Measurements from ENCODE around the gene ACTRT2. TPM values are rescaled to one million over a fixed set of nuclear protein-coding genes. Genes with fewer than 3 reads are reported as not detected.

ACTRT2 gene
- total RNA-seq, 1 donor from 2014 or later: not detected

DNA sequence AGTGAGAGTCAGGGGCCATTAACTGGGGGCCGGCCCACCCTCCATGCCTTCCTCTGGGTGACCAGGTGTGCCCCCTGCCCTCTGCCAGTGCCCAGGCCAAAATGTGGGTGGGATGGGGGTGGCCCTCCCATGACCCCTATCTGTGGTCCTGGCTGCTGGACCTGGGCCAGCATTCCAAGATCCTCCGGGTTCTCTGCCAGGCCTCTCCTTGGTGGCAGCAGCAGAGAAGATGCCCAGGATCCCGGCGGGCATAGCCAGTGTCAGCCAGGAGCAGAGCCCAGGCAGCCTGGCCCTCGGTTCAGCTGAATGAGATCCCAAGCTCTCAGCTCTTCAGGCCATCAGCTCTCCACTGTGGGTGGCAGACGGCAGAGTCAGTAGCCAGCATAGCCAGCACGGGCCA, 31.3 kb upstream of the ACTRT2 start:
- no peak for DNase-seq (ENCODE audit: extremely low spot score, unreplicated experiment)
- H3K4me3 Mint-ChIP-seq: no peak overlapping the region
- no peaks in the 10 kb centered on the region for H3K36me3 Mint-ChIP-seq
- H3K27ac Mint-ChIP-seq: no peak overlapping the region
- TF ChIP-seq, protein P1, sequence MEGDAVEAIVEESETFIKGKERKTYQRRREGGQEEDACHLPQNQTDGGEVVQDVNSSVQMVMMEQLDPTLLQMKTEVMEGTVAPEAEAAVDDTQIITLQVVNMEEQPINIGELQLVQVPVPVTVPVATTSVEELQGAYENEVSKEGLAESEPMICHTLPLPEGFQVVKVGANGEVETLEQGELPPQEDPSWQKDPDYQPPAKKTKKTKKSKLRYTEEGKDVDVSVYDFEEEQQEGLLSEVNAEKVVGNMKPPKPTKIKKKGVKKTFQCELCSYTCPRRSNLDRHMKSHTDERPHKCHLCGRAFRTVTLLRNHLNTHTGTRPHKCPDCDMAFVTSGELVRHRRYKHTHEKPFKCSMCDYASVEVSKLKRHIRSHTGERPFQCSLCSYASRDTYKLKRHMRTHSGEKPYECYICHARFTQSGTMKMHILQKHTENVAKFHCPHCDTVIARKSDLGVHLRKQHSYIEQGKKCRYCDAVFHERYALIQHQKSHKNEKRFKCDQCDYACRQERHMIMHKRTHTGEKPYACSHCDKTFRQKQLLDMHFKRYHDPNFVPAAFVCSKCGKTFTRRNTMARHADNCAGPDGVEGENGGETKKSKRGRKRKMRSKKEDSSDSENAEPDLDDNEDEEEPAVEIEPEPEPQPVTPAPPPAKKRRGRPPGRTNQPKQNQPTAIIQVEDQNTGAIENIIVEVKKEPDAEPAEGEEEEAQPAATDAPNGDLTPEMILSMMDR (conservative IDR thresholded peaks at IDR 0.05): no peak
- H3K9me3 Mint-ChIP-seq: peaks cover 17% of the 10 kb centered on the region
- H3K4me1 Mint-ChIP-seq (ENCODE audit: unreplicated experiment): peaks cover 8% of the 10 kb centered on the region
- no peaks in the 10 kb centered on the region for H3K27me3 Mint-ChIP-seq

DNA sequence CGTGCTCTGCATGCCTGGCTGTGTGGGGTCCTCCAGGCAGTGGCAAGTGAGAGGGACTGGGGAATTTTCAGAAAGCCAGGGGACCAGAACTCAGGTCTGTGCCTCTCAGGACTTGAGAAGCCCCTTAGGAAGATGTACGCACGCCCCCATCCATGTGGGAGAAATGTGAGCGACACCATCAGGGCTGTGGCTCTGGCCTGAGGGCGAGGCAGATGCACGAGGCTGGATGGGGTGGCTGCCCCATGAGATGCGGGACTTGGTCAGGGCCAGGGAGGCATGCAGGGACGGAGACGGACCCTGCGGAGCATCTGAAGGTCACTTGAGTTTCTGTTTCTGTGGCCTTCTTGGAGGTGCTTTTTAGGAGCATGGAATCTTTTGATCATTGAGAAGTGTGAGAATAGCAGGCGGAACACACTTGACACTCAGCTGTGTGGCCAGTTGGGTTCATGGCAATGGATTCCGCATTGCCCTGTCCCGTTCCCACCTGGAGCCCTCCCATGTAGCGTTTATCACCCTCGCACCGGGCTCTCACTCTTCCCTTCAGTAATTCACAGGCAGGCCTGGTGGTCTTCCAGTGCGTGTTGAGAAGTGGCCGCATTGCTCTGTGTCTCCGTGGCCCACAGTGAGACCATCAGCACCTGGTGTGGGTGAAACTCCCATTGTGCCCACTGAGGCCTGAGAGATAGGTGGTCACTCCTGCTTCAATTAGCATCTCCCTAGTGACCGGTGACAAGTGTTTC, 30.7 kb upstream of the ACTRT2 start:
- Mint-ChIP-seq H3K27me3 (no peaks in the 10 kb centered on the region), H3K4me1 (ENCODE audit: unreplicated experiment) (peaks cover 2% of the 10 kb centered on the region), H3K27ac (no peak overlapping the region), H3K4me3 (no peak overlapping the region), H3K36me3 (no peaks in the 10 kb centered on the region), H3K9me3 (peaks cover 17% of the 10 kb centered on the region)
- TF ChIP-seq, protein P1 (conservative IDR thresholded peaks at IDR 0.05): no peak
- no peak for DNase-seq (ENCODE audit: extremely low spot score, unreplicated experiment)

DNA sequence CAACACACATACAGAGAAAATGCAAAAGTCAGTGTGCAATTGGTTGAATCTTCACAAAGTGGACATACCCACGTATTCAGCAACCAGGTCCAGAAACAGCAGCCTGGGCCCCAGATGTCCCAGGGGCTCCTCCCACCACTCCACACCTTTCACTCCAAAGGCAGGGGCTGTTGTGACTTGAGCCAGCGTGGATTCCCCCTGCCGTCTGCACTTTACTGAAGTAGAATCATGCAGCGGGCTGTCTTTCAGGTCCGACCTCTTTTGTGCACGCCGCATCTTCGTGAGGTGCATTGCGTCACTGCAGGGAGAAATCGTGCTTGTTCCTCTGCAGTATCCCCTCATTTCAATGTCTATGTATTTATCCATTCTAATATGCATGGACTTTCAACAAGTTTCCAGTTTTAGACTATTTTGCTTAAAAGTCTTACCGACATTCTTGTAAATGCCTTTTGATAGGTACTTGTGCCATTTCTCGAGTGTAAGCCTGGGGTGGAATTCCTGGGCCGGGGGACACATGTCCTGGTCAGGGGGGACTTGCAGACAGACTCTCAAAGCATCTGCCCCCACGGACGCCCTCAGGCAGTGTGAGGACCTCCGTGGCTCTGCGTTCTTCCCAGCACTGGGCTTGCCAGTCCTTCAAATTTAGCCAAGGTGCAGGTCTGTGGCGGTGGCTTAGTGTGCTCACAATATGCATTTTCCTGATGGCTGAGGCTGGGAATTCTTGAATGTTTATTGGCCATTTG, 29.3 kb upstream of the ACTRT2 start:
- H3K9me3 Mint-ChIP-seq: peaks cover 11% of the 10 kb centered on the region
- H3K4me1 Mint-ChIP-seq (ENCODE audit: unreplicated experiment): no peaks in the 10 kb centered on the region
- no peak for DNase-seq (ENCODE audit: extremely low spot score, unreplicated experiment)
- no peaks in the 10 kb centered on the region for H3K27me3 Mint-ChIP-seq
- no peaks in the 10 kb centered on the region for H3K36me3 Mint-ChIP-seq
- TF ChIP-seq, protein P1 (conservative IDR thresholded peaks at IDR 0.05): no peak
- H3K27ac Mint-ChIP-seq: no peak overlapping the region
- H3K4me3 Mint-ChIP-seq: no peak overlapping the region

DNA sequence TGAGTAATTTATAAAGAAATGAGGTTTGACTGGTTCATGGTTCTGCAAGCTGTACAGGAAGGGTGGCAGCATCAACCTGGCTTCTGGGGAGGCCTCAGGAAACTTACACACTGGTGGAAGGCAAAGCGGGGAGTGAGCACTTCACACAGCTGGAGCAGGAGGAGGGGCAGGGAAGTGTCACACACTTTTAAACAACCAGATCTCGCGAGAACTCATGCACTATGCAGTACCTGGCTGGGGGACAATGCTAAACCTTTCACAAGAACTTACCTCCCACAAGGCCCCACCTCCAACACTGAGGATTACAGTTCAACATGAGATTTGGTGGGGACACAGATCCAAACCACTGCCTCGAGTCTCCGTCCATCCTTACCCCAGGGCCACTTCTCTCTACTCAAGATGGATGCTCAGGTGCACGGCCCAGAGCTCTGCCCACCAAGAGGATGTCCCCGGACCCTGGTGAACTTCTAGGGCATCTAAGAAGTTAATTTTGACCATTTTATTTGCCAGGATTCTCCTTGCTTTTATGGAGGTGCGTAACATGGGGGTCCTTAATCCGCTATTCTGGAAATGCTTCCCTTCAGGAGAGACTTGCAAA, 22.7 kb upstream of the ACTRT2 start:
- H3K4me3 Mint-ChIP-seq: no peak overlapping the region
- no peaks in the 10 kb centered on the region for H3K36me3 Mint-ChIP-seq
- H3K4me1 Mint-ChIP-seq (ENCODE audit: unreplicated experiment): no peaks in the 10 kb centered on the region
- no peaks in the 10 kb centered on the region for H3K27me3 Mint-ChIP-seq
- no peak overlapping the region for H3K27ac Mint-ChIP-seq
- peaks cover 4% of the 10 kb centered on the region for H3K9me3 Mint-ChIP-seq
- TF ChIP-seq, protein P1 (conservative IDR thresholded peaks at IDR 0.05): no peak
- no peak for DNase-seq (ENCODE audit: extremely low spot score, unreplicated experiment)

DNA sequence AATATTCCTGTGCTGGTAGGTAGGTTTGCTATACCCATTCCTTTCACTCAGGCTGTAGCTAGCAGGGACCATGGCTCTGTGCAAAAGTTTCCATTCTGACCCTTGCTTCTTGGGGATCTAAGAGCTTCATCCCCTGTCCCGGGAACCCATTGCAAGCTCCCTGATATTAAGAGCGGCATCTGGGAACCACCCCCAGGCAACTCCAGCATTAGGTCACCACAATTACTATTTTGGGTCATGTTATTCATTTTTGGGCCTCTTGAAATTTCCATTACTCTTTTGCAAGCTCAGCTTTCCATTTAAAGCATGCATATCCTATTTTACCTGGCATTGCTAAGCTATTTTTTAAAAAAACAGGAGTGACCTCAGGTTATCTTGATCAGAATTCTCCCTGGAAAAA, 22.1 kb upstream of the ACTRT2 start:
- TF ChIP-seq, protein P1 (conservative IDR thresholded peaks at IDR 0.05): no peak
- H3K4me3 Mint-ChIP-seq: no peak overlapping the region
- no peaks in the 10 kb centered on the region for H3K27me3 Mint-ChIP-seq
- H3K9me3 Mint-ChIP-seq: peaks cover under 1% of the 10 kb centered on the region
- DNase-seq (ENCODE audit: extremely low spot score, unreplicated experiment): no peak
- no peaks in the 10 kb centered on the region for H3K4me1 Mint-ChIP-seq (ENCODE audit: unreplicated experiment)
- H3K36me3 Mint-ChIP-seq: no peaks in the 10 kb centered on the region
- H3K27ac Mint-ChIP-seq: no peak overlapping the region

Measured in type B pancreatic cell (in vitro differentiated cells).